HEK293 (cell line): Measurements from ENCODE around the gene RAB5A.

Source experiments
- BCL11A ChIP-seq: fragments of 450-650 bp; formaldehyde crosslinking; IDR thresholded peaks from 2 replicates; pipeline ENCODE4 v1.5.1; 2016; ENCODE audit warnings: low read depth, missing biosample characterization, missing genetic modification characterization
- GLIS2 ChIP-seq: fragments of 450-650 bp; formaldehyde crosslinking; IDR thresholded peaks from 2 replicates; pipeline ENCODE4 v1.5.1; 2016; ENCODE audit warnings: missing biosample characterization, missing genetic modification characterization
- IKZF3 ChIP-seq: fragments of 450-650 bp; IDR thresholded peaks from 2 replicates; pipeline ENCODE4 v1.5.0; 2018; ENCODE audit warnings: missing biosample characterization, mild to moderate bottlenecking, missing genetic modification characterization, moderate library complexity
- KLF10 ChIP-seq: fragments of 450-650 bp; IDR thresholded peaks from 2 replicates; pipeline ENCODE4 v1.5.1; 2018; ENCODE audit warnings: missing biosample characterization, mild to moderate bottlenecking, missing genetic modification characterization
- KLF16 ChIP-seq: fragments of 450-650 bp; formaldehyde crosslinking; IDR thresholded peaks from 2 replicates; pipeline ENCODE4 v1.5.1; 2017; ENCODE audit warnings: missing biosample characterization, missing genetic modification characterization
- MEIS1 ChIP-seq: sonication (generic); formaldehyde crosslinking; IDR thresholded peaks from 2 replicates; pipeline ENCODE4 v1.8.1; 2022; ENCODE audit warnings: missing genetic modification reagents, mild to moderate bottlenecking, borderline replicate concordance
- MYNN ChIP-seq: fragments of 450-650 bp; formaldehyde crosslinking; IDR thresholded peaks from 2 replicates; pipeline ENCODE4 v1.5.1; 2016; ENCODE audit warnings: missing biosample characterization, missing genetic modification characterization, borderline replicate concordance
- PATZ1 ChIP-seq: fragments of 450-650 bp; formaldehyde crosslinking; IDR thresholded peaks from 2 replicates; pipeline ENCODE4 v1.5.1; 2016; ENCODE audit warnings: missing biosample characterization, missing genetic modification characterization
- PRDM1 ChIP-seq: fragments of 450-650 bp; formaldehyde crosslinking; IDR thresholded peaks from 2 replicates; pipeline ENCODE4; 2016; ENCODE audit warnings: missing biosample characterization, missing genetic modification characterization
- REPIN1 ChIP-seq: fragments of 450-650 bp; formaldehyde crosslinking; IDR thresholded peaks from 2 replicates; pipeline ENCODE4 v1.5.1; 2017; ENCODE audit warnings: missing biosample characterization, missing genetic modification characterization, low read depth
- TRIM28 ChIP-seq: IDR thresholded peaks from 2 replicates; pipeline ENCODE4 v1.6.1; 2011; ENCODE audit warnings: low read length, control low read depth, borderline replicate concordance
- ZNF112 ChIP-seq: fragments of 450-650 bp; formaldehyde crosslinking; IDR thresholded peaks from 2 replicates; pipeline ENCODE4 v1.5.0; 2017; ENCODE audit warnings: missing biosample characterization, missing genetic modification characterization
- ZNF138 ChIP-seq: fragments of 450-650 bp; formaldehyde crosslinking; IDR thresholded peaks from 2 replicates; pipeline ENCODE4 v1.5.1; 2016; ENCODE audit warnings: missing biosample characterization, missing genetic modification characterization, borderline replicate concordance
- ZNF184 ChIP-seq: fragments of 450-650 bp; IDR thresholded peaks from 2 replicates; pipeline ENCODE4 v1.5.1; 2018; ENCODE audit warnings: missing biosample characterization, mild to moderate bottlenecking, missing genetic modification characterization
- ZNF292 ChIP-seq: fragments of 450-650 bp; formaldehyde crosslinking; IDR thresholded peaks from 2 replicates; pipeline ENCODE4 v1.5.1; 2016; ENCODE audit warnings: low read depth, missing biosample characterization, missing genetic modification characterization, borderline replicate concordance
- ZNF335 ChIP-seq: fragments of 450-650 bp; formaldehyde crosslinking; conservative IDR thresholded peaks from 2 replicates; pipeline ENCODE4 v1.5.1; 2016; ENCODE audit warnings: missing biosample characterization, missing genetic modification characterization
- ZNF48 ChIP-seq: fragments of 450-650 bp; formaldehyde crosslinking; IDR thresholded peaks from 2 replicates; pipeline ENCODE4 v1.5.1; 2016; ENCODE audit warnings: missing biosample characterization, missing genetic modification characterization
- ZNF510 ChIP-seq: fragments of 450-650 bp; formaldehyde crosslinking; IDR thresholded peaks from 2 replicates; pipeline ENCODE4 v1.5.1; 2018; ENCODE audit warnings: mild to moderate bottlenecking, missing genetic modification characterization, missing biosample characterization; ENCODE audit not compliant: insufficient replicate concordance
- ZNF596 ChIP-seq: fragments of 450-650 bp; IDR thresholded peaks from 2 replicates; pipeline ENCODE4 v1.5.0; 2018; ENCODE audit warnings: missing biosample characterization, mild to moderate bottlenecking, missing genetic modification characterization, moderate library complexity
- ZNF626 ChIP-seq: fragments of 450-650 bp; sonication (Bioruptor Pico); formaldehyde crosslinking; IDR thresholded peaks from 2 replicates; pipeline ENCODE4 v1.5.1; 2018; ENCODE audit warnings: missing biosample characterization, missing genetic modification characterization, inconsistent platforms
- ZNF629 ChIP-seq: fragments of 450-650 bp; formaldehyde crosslinking; IDR thresholded peaks from 2 replicates; pipeline ENCODE4 v1.5.1; 2017; ENCODE audit warnings: missing biosample characterization, missing genetic modification characterization
- ZNF677 ChIP-seq: fragments of 450-650 bp; IDR thresholded peaks from 2 replicates; pipeline ENCODE4 v1.5.0; 2018; ENCODE audit warnings: missing biosample characterization, mild to moderate bottlenecking, missing genetic modification characterization, moderate library complexity
- ZNF701 ChIP-seq: fragments of 450-650 bp; formaldehyde crosslinking; IDR thresholded peaks from 2 replicates; pipeline ENCODE4 v1.5.1; 2016; ENCODE audit warnings: missing biosample characterization, missing genetic modification characterization
- ZNF747 ChIP-seq: fragments of 450-650 bp; formaldehyde crosslinking; IDR thresholded peaks from 2 replicates; pipeline ENCODE4 v1.5.1; 2016; ENCODE audit warnings: missing biosample characterization, missing genetic modification characterization
- ZNF785 ChIP-seq: fragments of 450-650 bp; formaldehyde crosslinking; IDR thresholded peaks from 2 replicates; pipeline ENCODE4 v1.5.1; 2016; ENCODE audit warnings: missing biosample characterization, missing genetic modification characterization
- ZNF830 ChIP-seq: fragments of 450-650 bp; IDR thresholded peaks from 2 replicates; pipeline ENCODE4 v1.5.0; 2018; ENCODE audit warnings: missing biosample characterization, missing genetic modification characterization, low read depth, mild to moderate bottlenecking, moderate library complexity
- ZSCAN30 ChIP-seq: fragments of 450-650 bp; IDR thresholded peaks from 2 replicates; pipeline ENCODE4 v1.5.1; 2018; ENCODE audit warnings: missing biosample characterization, mild to moderate bottlenecking, missing genetic modification characterization, moderate library complexity
- ZSCAN4 ChIP-seq: fragments of 450-650 bp; formaldehyde crosslinking; IDR thresholded peaks from 2 replicates; pipeline ENCODE4 v1.5.1; 2017; ENCODE audit warnings: missing biosample characterization, missing genetic modification characterization
- TF ChIP-seq, protein P1 (sequence below): fragments of 450-650 bp; formaldehyde crosslinking; IDR thresholded peaks from 2 replicates; pipeline ENCODE4 v1.5.1; 2016; ENCODE audit warnings: missing biosample characterization, missing genetic modification characterization
- TF ChIP-seq, protein P2 (sequence below): fragments of 450-650 bp; formaldehyde crosslinking; IDR thresholded peaks from 2 replicates; pipeline ENCODE4 v1.5.1; 2016; ENCODE audit warnings: missing biosample characterization, missing genetic modification characterization
- TF ChIP-seq, protein P3 (sequence below): fragments of 450-650 bp; formaldehyde crosslinking; IDR thresholded peaks from 2 replicates; pipeline ENCODE4 v1.5.1; 2016; ENCODE audit warnings: missing biosample characterization, missing genetic modification characterization
- TF ChIP-seq, protein P4 (sequence below): IDR thresholded peaks from 2 replicates; pipeline ENCODE4 v1.6.1; 2011; ENCODE audit warnings: mild to moderate bottlenecking, low read depth, low read length, borderline replicate concordance

The RAB5A gene

GRCh38 chr3:19946832-19947548 lies at the start of gene RAB5A (continued):
- TF ChIP-seq PATZ1 (tag by site-specific recombination) = peak; percentile 79
- no peak for TF ChIP-seq ZNF677 (tag by site-specific recombination)
- TF ChIP-seq, protein P1, sequence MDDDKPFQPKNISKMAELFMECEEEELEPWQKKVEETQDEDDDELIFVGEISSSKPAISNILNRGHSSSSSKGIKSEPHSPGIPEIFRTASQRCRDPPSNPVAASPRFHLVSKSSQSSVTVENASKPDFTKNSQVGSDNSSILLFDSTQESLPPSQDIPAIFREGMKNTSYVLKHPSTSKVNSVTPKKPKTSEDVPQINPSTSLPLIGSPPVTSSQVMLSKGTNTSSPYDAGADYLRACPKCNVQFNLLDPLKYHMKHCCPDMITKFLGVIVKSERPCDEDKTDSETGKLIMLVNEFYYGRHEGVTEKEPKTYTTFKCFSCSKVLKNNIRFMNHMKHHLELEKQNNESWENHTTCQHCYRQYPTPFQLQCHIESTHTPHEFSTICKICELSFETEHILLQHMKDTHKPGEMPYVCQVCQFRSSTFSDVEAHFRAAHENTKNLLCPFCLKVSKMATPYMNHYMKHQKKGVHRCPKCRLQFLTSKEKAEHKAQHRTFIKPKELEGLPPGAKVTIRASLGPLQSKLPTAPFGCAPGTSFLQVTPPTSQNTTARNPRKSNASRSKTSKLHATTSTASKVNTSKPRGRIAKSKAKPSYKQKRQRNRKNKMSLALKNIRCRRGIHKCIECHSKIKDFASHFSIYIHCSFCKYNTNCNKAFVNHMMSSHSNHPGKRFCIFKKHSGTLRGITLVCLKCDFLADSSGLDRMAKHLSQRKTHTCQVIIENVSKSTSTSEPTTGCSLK (tag by site-specific recombination) = no peak
- peak; percentile 55 for TF ChIP-seq KLF16
- TF ChIP-seq, protein P2, sequence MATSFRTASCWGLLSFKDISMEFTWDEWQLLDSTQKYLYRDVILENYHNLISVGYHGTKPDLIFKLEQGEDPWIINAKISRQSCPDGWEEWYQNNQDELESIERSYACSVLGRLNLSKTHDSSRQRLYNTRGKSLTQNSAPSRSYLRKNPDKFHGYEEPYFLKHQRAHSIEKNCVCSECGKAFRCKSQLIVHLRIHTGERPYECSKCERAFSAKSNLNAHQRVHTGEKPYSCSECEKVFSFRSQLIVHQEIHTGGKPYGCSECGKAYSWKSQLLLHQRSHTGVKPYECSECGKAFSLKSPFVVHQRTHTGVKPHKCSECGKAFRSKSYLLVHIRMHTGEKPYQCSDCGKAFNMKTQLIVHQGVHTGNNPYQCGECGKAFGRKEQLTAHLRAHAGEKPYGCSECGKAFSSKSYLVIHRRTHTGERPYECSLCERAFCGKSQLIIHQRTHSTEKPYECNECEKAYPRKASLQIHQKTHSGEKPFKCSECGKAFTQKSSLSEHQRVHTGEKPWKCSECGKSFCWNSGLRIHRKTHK (tag by site-specific recombination) = no peak
- TF ChIP-seq ZSCAN4 (tag by site-specific recombination) = no peak; the same call in 1 of the 2 replicates
- TF ChIP-seq ZNF596 = no peak
- TF ChIP-seq ZNF629 (tag by site-specific recombination) = peak; percentile 99
- no peak for TF ChIP-seq MEIS1 (CRISPR knock-in tag)
- TF ChIP-seq ZNF138 = no peak
- no peak for TF ChIP-seq ZNF335 (tag by site-specific recombination)
- no peak for TF ChIP-seq REPIN1 (tag by site-specific recombination)
- TF ChIP-seq ZNF830 (tag by site-specific recombination) = no peak
- TF ChIP-seq ZNF747 (tag by site-specific recombination) = no peak
- TF ChIP-seq TRIM28 = no peak
- no peak for TF ChIP-seq ZSCAN30 (tag by site-specific recombination)
- TF ChIP-seq ZNF184 = no peak
- no peak for TF ChIP-seq ZNF701 (tag by site-specific recombination)
- no peak for TF ChIP-seq MYNN (tag by site-specific recombination)
- TF ChIP-seq KLF10 = peak; percentile 56; the same call in 1 of the 2 replicates
- TF ChIP-seq ZNF510 = no peak
- no peak for TF ChIP-seq ZNF292 (tag by site-specific recombination)
- TF ChIP-seq PRDM1 (tag by site-specific recombination) = no peak
- no peak for TF ChIP-seq BCL11A (tag by site-specific recombination)
- TF ChIP-seq IKZF3 (tag by site-specific recombination) = peak; percentile 94
- TF ChIP-seq, protein P3, sequence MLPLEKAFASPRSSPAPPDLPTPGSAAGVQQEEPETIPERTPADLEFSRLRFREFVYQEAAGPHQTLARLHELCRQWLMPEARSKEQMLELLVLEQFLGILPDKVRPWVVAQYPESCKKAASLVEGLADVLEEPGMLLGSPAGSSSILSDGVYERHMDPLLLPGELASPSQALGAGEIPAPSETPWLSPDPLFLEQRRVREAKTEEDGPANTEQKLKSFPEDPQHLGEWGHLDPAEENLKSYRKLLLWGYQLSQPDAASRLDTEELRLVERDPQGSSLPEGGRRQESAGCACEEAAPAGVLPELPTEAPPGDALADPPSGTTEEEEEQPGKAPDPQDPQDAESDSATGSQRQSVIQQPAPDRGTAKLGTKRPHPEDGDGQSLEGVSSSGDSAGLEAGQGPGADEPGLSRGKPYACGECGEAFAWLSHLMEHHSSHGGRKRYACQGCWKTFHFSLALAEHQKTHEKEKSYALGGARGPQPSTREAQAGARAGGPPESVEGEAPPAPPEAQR (tag by site-specific recombination) = no peak
- TF ChIP-seq GLIS2 = no peak
- TF ChIP-seq ZNF626 (tag by site-specific recombination) = no peak
- TF ChIP-seq ZNF785 (tag by site-specific recombination) = no peak
- no peak for TF ChIP-seq ZNF112
- TF ChIP-seq, protein P4, sequence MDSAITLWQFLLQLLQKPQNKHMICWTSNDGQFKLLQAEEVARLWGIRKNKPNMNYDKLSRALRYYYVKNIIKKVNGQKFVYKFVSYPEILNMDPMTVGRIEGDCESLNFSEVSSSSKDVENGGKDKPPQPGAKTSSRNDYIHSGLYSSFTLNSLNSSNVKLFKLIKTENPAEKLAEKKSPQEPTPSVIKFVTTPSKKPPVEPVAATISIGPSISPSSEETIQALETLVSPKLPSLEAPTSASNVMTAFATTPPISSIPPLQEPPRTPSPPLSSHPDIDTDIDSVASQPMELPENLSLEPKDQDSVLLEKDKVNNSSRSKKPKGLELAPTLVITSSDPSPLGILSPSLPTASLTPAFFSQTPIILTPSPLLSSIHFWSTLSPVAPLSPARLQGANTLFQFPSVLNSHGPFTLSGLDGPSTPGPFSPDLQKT = no peak; the same call in 1 of the 2 replicates
- no peak for TF ChIP-seq ZNF48 (tag by site-specific recombination)
